Stimulated activated CD8-positive, alpha-beta memory T cell treated with anti-CD3 and anti-CD28 coated beads, Interleukin-2, amount 100 ng/mL, for 1 hour (primary cell): ENCODE results near the gene KLHL36.

Experiments used
- DNase-seq, 2 donors: peaks; one replicate each; pipeline ENCODE4 v3.0.0-alpha.2; 2020; ENCODE audit warnings: low read depth in 2 of 2

The KLHL36 gene

GRCh38 chr16:84643180-84643583, 5.1 kb upstream of the KLHL36 start:
- no peak for DNase-seq

GRCh38 chr16:84643674-84644073, 4.6 kb upstream of the KLHL36 start:
- no peak for DNase-seq

DNA sequence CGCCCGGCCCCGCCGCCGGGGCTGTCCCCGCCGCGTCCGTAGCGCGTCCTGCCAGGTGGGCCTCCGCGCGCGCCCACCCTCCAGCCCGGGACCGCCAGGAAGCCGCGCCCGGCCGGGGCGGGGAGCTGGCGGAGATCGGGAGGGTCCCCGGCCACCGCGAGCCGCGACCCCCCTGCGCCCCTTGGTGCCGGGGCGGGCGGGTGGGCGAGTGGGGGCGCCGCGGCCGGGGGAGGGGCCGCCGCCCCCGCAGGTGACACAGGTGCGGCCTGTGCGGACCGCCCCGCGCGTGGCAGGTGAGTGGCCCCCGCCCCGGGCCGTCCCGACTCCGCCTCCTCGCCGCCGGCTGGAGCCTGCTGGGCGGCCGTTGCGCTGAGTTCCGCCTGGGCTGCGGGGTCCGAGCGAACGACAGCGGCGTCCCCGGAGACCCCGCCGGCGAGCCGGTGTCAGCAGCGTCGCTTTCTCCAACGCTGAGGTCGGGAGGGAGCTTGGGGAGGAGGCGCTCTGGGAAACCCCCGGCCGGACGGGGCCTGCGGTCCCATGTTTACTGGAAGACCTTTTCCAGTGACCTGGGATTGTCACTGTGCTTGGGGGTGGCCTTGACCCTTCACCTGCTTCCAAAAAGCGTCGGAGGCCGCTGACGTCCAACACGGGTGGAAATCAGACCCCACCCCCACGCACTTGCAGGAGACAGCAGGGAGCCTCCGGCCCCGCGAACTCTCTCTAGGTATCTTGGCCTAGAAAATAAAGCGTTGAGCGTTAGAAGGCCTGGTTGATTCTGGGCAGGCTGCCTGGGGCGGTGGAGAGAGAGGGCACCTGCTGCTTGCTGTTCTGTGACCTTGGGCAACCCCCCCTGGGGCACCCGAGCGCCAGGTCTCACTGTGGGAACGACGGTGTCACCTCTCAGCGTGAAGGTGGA, 542 bp downstream of the KLHL36 start:
- peak; percentile 9 to 19 for DNase-seq

DNA sequence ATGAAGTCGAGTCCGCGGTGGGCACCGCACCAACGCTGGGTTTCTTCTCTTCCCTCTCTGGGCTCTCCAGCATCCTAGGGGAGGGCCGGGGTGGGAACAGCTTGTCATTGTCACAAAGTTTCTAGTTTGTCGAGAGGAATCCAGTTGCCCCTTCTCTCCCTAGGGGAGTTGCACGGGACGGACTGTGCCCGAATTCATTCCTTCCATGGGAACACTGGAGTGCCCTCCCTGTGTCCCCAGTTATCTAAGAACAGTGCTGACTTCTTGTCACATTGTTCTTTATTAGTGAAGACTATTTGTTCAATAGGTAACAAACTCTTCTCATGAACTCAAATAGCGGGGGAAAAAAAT, 1.2 kb downstream of the KLHL36 start:
- DNase-seq: no peak

- no peak for DNase-seq
These were observed 2.0 kb downstream of the KLHL36 start for GRCh38 chr16:84650062-84650991.

GRCh38 chr16:84652566-84652965, 4.3 kb downstream of the KLHL36 start:
- no peak for DNase-seq

- DNase-seq: no peak
These were observed 5.9 kb downstream of the KLHL36 start for GRCh38 chr16:84654238-84654637.

- no peak for DNase-seq
These were observed 6.7 kb downstream of the KLHL36 start for GRCh38 chr16:84654998-84655397.

DNA sequence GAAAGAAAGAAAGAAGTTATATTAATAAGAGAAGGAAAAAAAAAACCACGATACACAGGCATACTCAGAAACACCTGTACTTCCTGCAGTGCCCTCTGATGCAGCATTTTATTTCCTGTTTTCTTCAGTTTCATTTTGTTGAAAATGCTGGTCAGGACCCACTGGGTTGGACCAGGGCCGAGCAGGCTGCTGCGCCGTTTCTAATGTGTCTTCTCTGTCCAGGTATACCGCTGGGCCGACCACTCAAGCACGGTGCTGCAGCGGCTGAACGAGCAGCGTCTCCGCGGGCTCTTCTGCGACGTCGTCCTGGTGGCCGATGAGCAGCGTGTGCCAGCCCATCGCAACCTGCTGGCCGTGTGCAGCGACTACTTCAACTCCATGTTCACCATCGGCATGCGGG, 8.3 kb downstream of the KLHL36 start:
- no peak for DNase-seq

GRCh38 chr16:84657229-84657837, 9.0 kb downstream of the KLHL36 start:
- no peak for DNase-seq

GRCh38 chr16:84658690-84659089, 10.4 kb downstream of the KLHL36 start:
- no peak for DNase-seq

GRCh38 chr16:84659656-84660300, 11.5 kb downstream of the KLHL36 start:
- DNase-seq: no peak

- DNase-seq: no peak
These were observed 12.7 kb downstream of the KLHL36 start for GRCh38 chr16:84660973-84661372.

DNA sequence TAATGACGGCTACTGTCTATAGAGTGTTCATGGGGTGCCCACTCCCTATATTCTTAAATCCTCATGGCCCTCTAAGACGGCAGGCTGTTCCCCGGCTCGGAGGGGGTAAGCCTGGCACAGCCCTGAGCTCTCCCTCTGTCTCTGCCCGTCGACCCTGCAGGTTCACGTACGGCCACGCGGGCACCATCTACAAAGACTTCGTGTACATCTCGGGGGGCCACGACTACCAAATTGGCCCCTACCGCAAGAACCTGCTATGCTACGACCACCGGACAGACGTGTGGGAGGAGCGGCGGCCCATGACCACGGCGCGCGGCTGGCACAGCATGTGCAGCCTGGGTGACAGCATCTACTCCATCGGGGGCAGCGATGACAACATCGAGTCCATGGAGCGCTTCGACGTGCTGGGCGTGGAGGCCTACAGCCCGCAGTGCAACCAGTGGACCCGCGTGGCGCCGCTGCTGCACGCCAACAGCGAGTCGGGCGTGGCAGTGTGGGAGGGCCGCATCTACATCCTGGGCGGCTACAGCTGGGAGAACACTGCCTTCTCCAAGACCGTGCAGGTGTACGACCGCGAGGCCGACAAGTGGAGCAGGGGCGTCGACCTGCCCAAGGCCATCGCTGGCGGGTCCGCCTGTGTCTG, 13.2 kb downstream of the KLHL36 start:
- no peak for DNase-seq

DNA sequence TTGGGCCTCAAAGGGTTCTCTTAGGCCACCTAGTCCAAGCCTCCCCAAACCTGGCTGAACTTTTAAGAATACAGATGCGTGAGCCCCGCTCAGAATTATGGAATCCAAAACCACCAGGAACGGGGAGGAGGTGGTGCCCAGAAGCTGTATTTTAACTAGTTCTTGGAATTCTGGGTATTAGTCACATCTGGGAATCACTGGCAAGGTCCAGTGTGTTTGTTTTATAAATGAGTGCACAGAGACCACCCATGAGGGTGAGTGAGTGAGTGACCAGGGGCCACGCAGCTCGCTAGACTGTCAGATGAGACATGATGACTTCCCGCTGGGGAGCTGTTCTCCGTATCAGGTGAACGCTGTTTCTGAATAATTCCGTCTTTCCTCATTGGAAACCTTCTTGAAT, 14.2 kb downstream of the KLHL36 start:
- no peak for DNase-seq

DNA sequence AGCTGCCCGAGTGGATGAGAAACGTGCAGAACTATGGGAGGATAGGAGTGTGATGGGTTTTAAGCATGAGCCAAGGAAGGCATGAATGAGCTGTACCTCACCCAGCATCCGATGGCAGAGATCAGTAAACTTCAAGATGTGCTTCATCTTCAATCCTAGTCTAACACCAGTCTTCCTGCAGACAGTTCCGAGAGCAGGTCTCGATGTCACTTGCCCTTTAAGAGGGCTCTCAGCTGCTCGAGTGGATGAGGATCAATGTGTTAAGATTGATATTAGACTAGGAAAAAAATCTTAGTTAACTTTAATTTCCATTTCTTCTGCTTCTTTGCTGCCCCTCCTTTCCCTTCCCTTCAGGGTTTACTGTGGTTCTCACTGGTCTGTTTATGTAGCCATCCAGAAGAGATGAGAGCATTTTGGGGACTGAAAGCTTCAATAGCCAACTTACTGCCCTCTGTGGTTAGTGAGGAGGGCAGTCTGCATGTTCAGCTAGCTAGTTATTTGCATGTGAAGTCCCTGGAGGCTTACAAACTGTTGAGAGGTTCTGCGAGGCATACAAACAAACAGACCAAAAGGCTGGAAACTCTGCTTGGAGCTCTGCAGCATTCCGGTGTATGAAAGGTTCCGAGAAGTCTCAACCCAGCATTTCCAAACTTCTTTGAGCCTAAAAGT, 15.3 kb downstream of the KLHL36 start:
- DNase-seq: no peak

DNA sequence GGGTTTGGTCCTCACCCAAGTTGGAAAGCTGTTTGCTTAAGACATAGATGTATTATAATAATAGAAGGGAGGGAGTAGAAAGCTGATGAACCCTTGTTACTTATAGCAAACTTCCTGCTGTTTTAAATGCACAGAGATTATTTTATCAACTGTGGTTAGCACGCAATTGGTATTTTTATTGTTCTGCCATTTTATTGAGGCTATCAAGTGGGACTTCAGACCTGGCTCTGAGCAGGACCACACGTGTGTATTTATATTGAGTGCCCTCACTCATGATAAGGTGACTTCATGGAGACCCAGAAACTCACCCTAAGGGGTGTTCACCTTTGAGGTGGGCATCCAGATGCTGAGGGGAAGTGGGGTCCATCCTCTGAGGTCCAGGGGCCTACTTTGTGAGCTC, 17.0 kb downstream of the KLHL36 start:
- DNase-seq: no peak

GRCh38 chr16:84665843-84666242, 17.5 kb downstream of the KLHL36 start:
- no peak for DNase-seq

- DNase-seq: no peak
These were observed 19.4 kb downstream of the KLHL36 start for GRCh38 chr16:84667600-84668309.

DNA sequence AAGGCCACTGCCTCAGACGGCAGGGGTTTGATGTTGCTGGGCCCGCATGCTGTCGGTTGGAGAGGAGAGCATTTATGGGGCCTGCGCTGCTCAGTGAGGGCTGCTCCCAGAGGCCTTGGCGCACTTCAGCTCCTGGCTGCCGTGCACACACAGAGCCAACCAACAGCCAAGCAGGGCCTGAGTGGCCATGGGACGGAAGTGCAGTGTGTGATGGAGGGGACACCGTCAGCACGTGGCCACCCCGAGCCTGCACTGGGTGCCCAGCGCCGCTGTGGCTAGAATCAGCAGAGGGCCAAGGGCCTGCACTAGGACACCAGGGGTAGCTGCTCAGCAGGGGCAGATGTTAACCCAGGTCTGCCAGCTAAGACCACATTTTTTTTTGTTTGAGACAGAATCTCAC, 21.8 kb downstream of the KLHL36 start:
- no peak for DNase-seq
